ENCODE results near the gene RNASE7.

GRCh38 chr14:21018286-21018685 lies 23.9 kb upstream of the RNASE7 start:
- no peak for TF ChIP-seq POLR2A (IDR thresholded peaks at IDR 0.05; ENCODE audit: low read depth, low read length)
- TF ChIP-seq TAF1 (IDR thresholded peaks at IDR 0.05; ENCODE audit: borderline replicate concordance, low read depth, low read length), result no peak
